ENCODE measurements around the gene TMEFF2. TPM values are rescaled to one million over a fixed set of nuclear protein-coding genes. Genes with fewer than 3 reads are reported as not detected.

TMEFF2 gene
- polyA plus RNA-seq, 1 donor from 2014 or later, result not detected

- H3K4me3 Mint-ChIP-seq, result no peak overlapping the region
- no peak overlapping the region for H3K27ac Mint-ChIP-seq
- no peaks in the 10 kb centered on the region for H3K36me3 Mint-ChIP-seq
- H3K9me3 Mint-ChIP-seq, result no peaks in the 10 kb centered on the region
- no peaks in the 10 kb centered on the region for H3K4me1 Mint-ChIP-seq
- H3K27me3 Mint-ChIP-seq, result peaks cover 3% of the 10 kb centered on the region
Observed at GRCh38 chr2:191947235-191947634, 247.5 kb downstream of the TMEFF2 start.

- H3K4me3 Mint-ChIP-seq, result no peak overlapping the region
- H3K4me1 Mint-ChIP-seq, result no peaks in the 10 kb centered on the region
- H3K27me3 Mint-ChIP-seq, result peaks cover 3% of the 10 kb centered on the region
- H3K36me3 Mint-ChIP-seq, result no peaks in the 10 kb centered on the region
- H3K9me3 Mint-ChIP-seq, result no peaks in the 10 kb centered on the region
- no peak overlapping the region for H3K27ac Mint-ChIP-seq
Observed at GRCh38 chr2:191946471-191947182, 248.1 kb downstream of the TMEFF2 start.

GRCh38 chr2:191945623-191946022, 249.1 kb downstream of the TMEFF2 start:
- H3K4me1 Mint-ChIP-seq, result no peaks in the 10 kb centered on the region
- H3K4me3 Mint-ChIP-seq, result no peak overlapping the region
- no peaks in the 10 kb centered on the region for H3K36me3 Mint-ChIP-seq
- H3K9me3 Mint-ChIP-seq, result no peaks in the 10 kb centered on the region
- peaks cover 3% of the 10 kb centered on the region for H3K27me3 Mint-ChIP-seq
- no peak overlapping the region for H3K27ac Mint-ChIP-seq

GRCh38 chr2:191942739-191943103, 252.0 kb downstream of the TMEFF2 start:
- Mint-ChIP-seq H3K9me3 (no peaks in the 10 kb centered on the region), H3K27ac (no peak overlapping the region), H3K4me1 (no peaks in the 10 kb centered on the region), H3K36me3 (no peaks in the 10 kb centered on the region), H3K27me3 (peaks cover 3% of the 10 kb centered on the region), H3K4me3 (no peak overlapping the region)

- no peak overlapping the region for H3K4me3 Mint-ChIP-seq
Observed at GRCh38 chr2:191942090-191942738, 252.5 kb downstream of the TMEFF2 start.

GRCh38 chr2:191941376-191941929, 253.3 kb downstream of the TMEFF2 start:
- H3K4me3 Mint-ChIP-seq, result no peak overlapping the region
- no peaks in the 10 kb centered on the region for H3K36me3 Mint-ChIP-seq
- no peak overlapping the region for H3K27ac Mint-ChIP-seq
- no peaks in the 10 kb centered on the region for H3K4me1 Mint-ChIP-seq
- peaks cover 4% of the 10 kb centered on the region for H3K27me3 Mint-ChIP-seq
- H3K9me3 Mint-ChIP-seq, result no peaks in the 10 kb centered on the region

More at GRCh38 chr2:191942090-191942738, 252.5 kb downstream of the TMEFF2 start:
- H3K27me3 Mint-ChIP-seq, result peaks cover 4% of the 10 kb centered on the region
- no peaks in the 10 kb centered on the region for H3K36me3 Mint-ChIP-seq
- H3K4me1 Mint-ChIP-seq, result no peaks in the 10 kb centered on the region
- H3K27ac Mint-ChIP-seq, result no peak overlapping the region
- no peaks in the 10 kb centered on the region for H3K9me3 Mint-ChIP-seq

- no peaks in the 10 kb centered on the region for H3K36me3 Mint-ChIP-seq
- no peaks in the 10 kb centered on the region for H3K9me3 Mint-ChIP-seq
- H3K27ac Mint-ChIP-seq, result no peak overlapping the region
- H3K4me1 Mint-ChIP-seq, result no peaks in the 10 kb centered on the region
- H3K27me3 Mint-ChIP-seq, result peaks cover 3% of the 10 kb centered on the region
- no peak overlapping the region for H3K4me3 Mint-ChIP-seq
Observed at GRCh38 chr2:191938779-191939178, 256.0 kb downstream of the TMEFF2 start.

GRCh38 chr2:191936882-191937405, 257.8 kb downstream of the TMEFF2 start:
- no peaks in the 10 kb centered on the region for H3K36me3 Mint-ChIP-seq
- H3K4me1 Mint-ChIP-seq, result no peaks in the 10 kb centered on the region
- H3K4me3 Mint-ChIP-seq, result no peak overlapping the region
- no peaks in the 10 kb centered on the region for H3K9me3 Mint-ChIP-seq
- H3K27ac Mint-ChIP-seq, result no peak overlapping the region
- H3K27me3 Mint-ChIP-seq, result peaks cover 1% of the 10 kb centered on the region

GRCh38 chr2:191935247-191935646, 259.5 kb downstream of the TMEFF2 start:
- Mint-ChIP-seq H3K36me3 (no peaks in the 10 kb centered on the region), H3K4me1 (no peaks in the 10 kb centered on the region), H3K9me3 (no peaks in the 10 kb centered on the region)

GRCh38 chr2:191933307-191934105, 261.2 kb downstream of the TMEFF2 start:
- no peak overlapping the region for H3K27ac Mint-ChIP-seq
- H3K4me1 Mint-ChIP-seq, result no peaks in the 10 kb centered on the region
- no peaks in the 10 kb centered on the region for H3K9me3 Mint-ChIP-seq
- H3K36me3 Mint-ChIP-seq, result no peaks in the 10 kb centered on the region
- H3K4me3 Mint-ChIP-seq, result no peak overlapping the region
- H3K27me3 Mint-ChIP-seq, result peaks cover 1% of the 10 kb centered on the region

More at GRCh38 chr2:191935247-191935646, 259.5 kb downstream of the TMEFF2 start:
- Mint-ChIP-seq H3K27me3 (peaks cover 1% of the 10 kb centered on the region), H3K4me3 (no peak overlapping the region), H3K27ac (no peak overlapping the region)

- Mint-ChIP-seq H3K9me3 (no peaks in the 10 kb centered on the region), H3K4me3 (no peak overlapping the region), H3K27me3 (no peaks in the 10 kb centered on the region), H3K36me3 (no peaks in the 10 kb centered on the region), H3K27ac (no peak overlapping the region), H3K4me1 (no peaks in the 10 kb centered on the region)
Observed at GRCh38 chr2:191932286-191932685, 262.4 kb downstream of the TMEFF2 start.

GRCh38 chr2:191931329-191931728, 263.4 kb downstream of the TMEFF2 start:
- Mint-ChIP-seq H3K36me3 (no peaks in the 10 kb centered on the region), H3K9me3 (no peaks in the 10 kb centered on the region), H3K27me3 (no peaks in the 10 kb centered on the region), H3K4me1 (no peaks in the 10 kb centered on the region), H3K4me3 (no peak overlapping the region), H3K27ac (no peak overlapping the region)

GRCh38 chr2:191930205-191930604, 264.5 kb downstream of the TMEFF2 start:
- Mint-ChIP-seq H3K36me3 (no peaks in the 10 kb centered on the region), H3K4me3 (no peak overlapping the region), H3K9me3 (no peaks in the 10 kb centered on the region), H3K27me3 (no peaks in the 10 kb centered on the region), H3K27ac (no peak overlapping the region), H3K4me1 (no peaks in the 10 kb centered on the region)

- H3K27ac Mint-ChIP-seq, result no peak overlapping the region
- no peaks in the 10 kb centered on the region for H3K36me3 Mint-ChIP-seq
- no peaks in the 10 kb centered on the region for H3K27me3 Mint-ChIP-seq
- H3K4me1 Mint-ChIP-seq, result no peaks in the 10 kb centered on the region
- no peak overlapping the region for H3K4me3 Mint-ChIP-seq
- H3K9me3 Mint-ChIP-seq, result no peaks in the 10 kb centered on the region
Observed at GRCh38 chr2:191929288-191929687, 265.4 kb downstream of the TMEFF2 start.

GRCh38 chr2:191927991-191928390, 266.7 kb downstream of the TMEFF2 start:
- Mint-ChIP-seq H3K9me3 (no peaks in the 10 kb centered on the region), H3K4me3 (no peak overlapping the region), H3K27me3 (no peaks in the 10 kb centered on the region)

More at GRCh38 chr2:191927991-191928390, 266.7 kb downstream of the TMEFF2 start:
- Mint-ChIP-seq H3K27ac (no peak overlapping the region), H3K36me3 (no peaks in the 10 kb centered on the region), H3K4me1 (no peaks in the 10 kb centered on the region)

Measured in IgD-negative memory B cell (primary cell).